Ishikawa (cell line): ENCODE data around the gene IL22RA2.

Experiments
- EP300 ChIP-seq: IDR thresholded peaks from 2 replicates; pipeline ENCODE4 v1.6.1; 2012; ENCODE audit warnings: borderline replicate concordance
- REST ChIP-seq: IDR thresholded peaks from 2 replicates; pipeline ENCODE4 v1.6.1; 2012; ENCODE audit warnings: low read depth, mild to moderate bottlenecking
- TAF1 ChIP-seq: IDR thresholded peaks from 2 replicates; pipeline ENCODE4 v1.6.1; 2012; ENCODE audit warnings: low read depth, mild to moderate bottlenecking
- ZBTB7A ChIP-seq: IDR thresholded peaks from 2 replicates; pipeline ENCODE4 v1.6.1; 2012; ENCODE audit warnings: low read depth

GRCh38 chr6:137173501-137173900 is at the start of gene IL22RA2:
- no peak for TF ChIP-seq EP300
- TF ChIP-seq TAF1, result no peak
- TF ChIP-seq ZBTB7A, result no peak
- TF ChIP-seq REST, result no peak
